Activated naive CD4-positive, alpha-beta T cell treated with anti-CD3 and anti-CD28 coated beads, Interleukin-2, amount 50 U/mL, for 24 hours (primary cell): Measurements from ENCODE around the gene CAPZA2.
A peak's percentile ranks its signal among the peaks of the same experiment; 100 is the strongest.
"Not testable (repeated sequence)": the region's sequence is repeated elsewhere in the genome, so short reads cannot be mapped to it uniquely, and the experiment has no call there.

ENCODE experiments used
- H3K27ac Mint-ChIP-seq: one replicate; pipeline ENCODE4 v1.8.0; 2021; ENCODE audit warnings: mild to moderate bottlenecking, mixed read lengths
- H3K27me3 Mint-ChIP-seq: one replicate; pipeline ENCODE4 v1.8.0; 2021; ENCODE audit warnings: mixed read lengths
- H3K36me3 Mint-ChIP-seq: one replicate; pipeline ENCODE4 v1.8.0; 2021; ENCODE audit warnings: mixed read lengths
- H3K4me1 Mint-ChIP-seq: one replicate; pipeline ENCODE4 v1.8.0; 2021; ENCODE audit warnings: mixed read lengths
- H3K4me3 Mint-ChIP-seq: one replicate; pipeline ENCODE4 v1.8.0; 2021; ENCODE audit warnings: mild to moderate bottlenecking, mixed read lengths
- H3K9me3 Mint-ChIP-seq: one replicate; pipeline ENCODE4 v1.8.0; 2021; ENCODE audit warnings: mixed read lengths

The CAPZA2 gene

DNA sequence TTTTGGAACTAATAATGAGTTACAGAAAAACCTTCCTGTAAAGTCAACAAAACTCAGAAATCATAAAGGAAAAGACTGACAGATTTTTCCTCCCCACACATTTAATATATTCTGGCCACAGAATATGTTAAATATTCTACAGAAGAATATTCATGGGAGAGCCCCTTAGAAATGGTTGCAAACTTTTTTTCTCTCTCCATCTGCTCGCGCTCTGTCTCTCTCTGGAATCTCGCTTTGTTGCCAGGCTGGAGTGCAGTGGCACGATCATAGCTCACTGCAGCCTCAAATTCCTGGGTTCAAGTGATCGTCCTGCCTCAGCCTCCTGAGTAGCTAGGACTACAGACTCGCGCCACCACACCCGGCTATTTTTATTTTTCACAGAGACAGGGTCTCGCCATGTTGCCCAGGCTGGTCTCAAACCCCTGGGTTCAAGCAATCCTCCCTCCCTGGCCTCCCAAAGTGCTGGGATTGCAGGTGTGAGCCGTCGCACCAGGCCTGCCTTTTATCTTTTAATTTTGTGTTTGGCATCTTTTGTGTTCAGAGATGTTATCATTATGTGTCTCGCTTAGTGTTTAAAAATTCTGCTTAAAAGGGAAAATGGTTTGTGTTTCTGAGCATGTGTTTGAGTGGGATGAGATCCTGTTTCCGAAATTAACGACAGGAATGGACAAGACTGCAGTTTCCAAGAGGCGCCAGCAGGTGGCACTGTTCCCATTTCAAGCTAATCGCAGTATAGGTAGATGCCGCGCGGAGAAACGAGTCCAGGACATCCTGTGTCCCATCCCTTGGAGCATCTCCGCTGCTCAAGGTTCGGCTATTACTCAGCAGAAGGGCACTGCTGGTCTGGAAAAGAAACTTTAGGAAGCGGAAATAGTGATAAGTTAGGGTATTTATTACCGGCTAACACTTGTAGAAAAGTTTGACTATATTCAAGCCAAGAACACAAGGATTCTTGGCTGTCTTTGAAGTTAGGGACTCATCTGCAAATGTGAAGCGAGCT is 67.8 kb downstream of the CAPZA2 start:
- no peak overlapping the region for H3K4me3 Mint-ChIP-seq
- H3K4me1 Mint-ChIP-seq, result peaks cover 5% of the 10 kb centered on the region
- H3K9me3 Mint-ChIP-seq, result no peaks in the 10 kb centered on the region
- peaks cover 1% of the 10 kb centered on the region for H3K27me3 Mint-ChIP-seq
- H3K36me3 Mint-ChIP-seq, result no peaks in the 10 kb centered on the region
- no peak overlapping the region for H3K27ac Mint-ChIP-seq

GRCh38 chr7:116932566-116932965 is 70.2 kb downstream of the CAPZA2 start:
- no peaks in the 10 kb centered on the region for H3K36me3 Mint-ChIP-seq
- H3K4me3 Mint-ChIP-seq, result no peak overlapping the region
- H3K4me1 Mint-ChIP-seq, result peaks cover 5% of the 10 kb centered on the region

GRCh38 chr7:116933465-116933864 is 71.1 kb downstream of the CAPZA2 start:
- Mint-ChIP-seq H3K36me3 (no peaks in the 10 kb centered on the region), H3K4me3 (no peak overlapping the region), H3K27ac (no peak overlapping the region), H3K27me3 (peaks cover 3% of the 10 kb centered on the region), H3K4me1 (peaks cover 5% of the 10 kb centered on the region), H3K9me3 (no peaks in the 10 kb centered on the region)

More at GRCh38 chr7:116932566-116932965, 70.2 kb downstream of the CAPZA2 start:
- Mint-ChIP-seq H3K9me3 (no peaks in the 10 kb centered on the region), H3K27ac (no peak overlapping the region), H3K27me3 (peaks cover 3% of the 10 kb centered on the region)

DNA sequence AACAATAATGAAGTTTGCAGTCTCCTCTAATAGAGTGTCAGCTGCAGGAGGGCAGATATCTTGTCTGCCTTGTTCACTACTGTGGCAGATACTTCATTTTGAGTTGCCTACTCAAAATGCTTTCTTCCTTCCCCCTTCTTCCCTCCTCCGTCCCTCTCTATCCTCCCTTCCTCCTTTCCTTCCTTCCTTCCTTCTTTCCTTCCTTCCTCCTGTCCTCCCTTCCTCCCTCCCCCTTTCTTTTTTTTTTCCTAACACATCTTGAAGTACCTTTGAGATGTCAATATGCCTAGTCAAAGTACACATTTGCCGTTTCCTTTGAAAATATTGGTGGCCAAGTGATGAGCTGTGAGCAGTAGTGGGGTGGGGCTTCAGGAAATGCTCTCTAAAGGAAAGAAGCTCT is 72.2 kb downstream of the CAPZA2 start:
- H3K27me3 Mint-ChIP-seq, result peaks cover 3% of the 10 kb centered on the region
- peaks cover 5% of the 10 kb centered on the region for H3K4me1 Mint-ChIP-seq
- H3K27ac Mint-ChIP-seq, result no peak overlapping the region
- no peaks in the 10 kb centered on the region for H3K9me3 Mint-ChIP-seq
- no peak overlapping the region for H3K4me3 Mint-ChIP-seq
- H3K36me3 Mint-ChIP-seq, result no peaks in the 10 kb centered on the region

DNA sequence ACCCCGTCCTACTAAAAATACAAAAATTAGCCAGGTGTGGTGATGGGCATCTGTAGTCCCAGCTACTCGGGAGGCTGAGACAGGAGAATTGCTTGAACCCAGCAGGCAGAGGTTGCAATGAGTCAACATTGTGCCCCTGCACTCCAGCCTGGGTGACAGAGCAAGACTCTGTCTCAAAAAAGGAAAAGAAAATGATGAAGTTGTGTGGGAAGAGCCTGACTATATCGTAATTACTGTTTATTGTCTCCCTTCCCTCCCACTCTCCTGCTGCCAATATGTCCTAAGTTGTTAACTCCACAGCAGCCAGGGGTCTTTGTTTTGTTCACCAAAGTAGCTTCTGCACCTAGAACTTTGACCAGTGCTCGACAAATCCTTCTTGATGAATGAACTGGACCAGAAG is 74.5 kb downstream of the CAPZA2 start:
- not testable (repeated sequence) for H3K9me3 Mint-ChIP-seq, H3K27me3 Mint-ChIP-seq, H3K4me1 Mint-ChIP-seq, H3K4me3 Mint-ChIP-seq, H3K27ac Mint-ChIP-seq, H3K36me3 Mint-ChIP-seq

- no peaks in the 10 kb centered on the region for H3K9me3 Mint-ChIP-seq
- H3K36me3 Mint-ChIP-seq, result no peaks in the 10 kb centered on the region
- peaks cover 1% of the 10 kb centered on the region for H3K27me3 Mint-ChIP-seq
- no peak overlapping the region for H3K27ac Mint-ChIP-seq
- no peak overlapping the region for H3K4me3 Mint-ChIP-seq
- no peaks in the 10 kb centered on the region for H3K4me1 Mint-ChIP-seq
Measured at GRCh38 chr7:116938678-116939077, 76.3 kb downstream of the CAPZA2 start.

- no peaks in the 10 kb centered on the region for H3K36me3 Mint-ChIP-seq
- no peaks in the 10 kb centered on the region for H3K4me1 Mint-ChIP-seq
- no peaks in the 10 kb centered on the region for H3K27me3 Mint-ChIP-seq
- no peaks in the 10 kb centered on the region for H3K9me3 Mint-ChIP-seq
- no peak overlapping the region for H3K27ac Mint-ChIP-seq
- H3K4me3 Mint-ChIP-seq, result no peak overlapping the region
Measured at GRCh38 chr7:116940689-116941370, 78.4 kb downstream of the CAPZA2 start.

DNA sequence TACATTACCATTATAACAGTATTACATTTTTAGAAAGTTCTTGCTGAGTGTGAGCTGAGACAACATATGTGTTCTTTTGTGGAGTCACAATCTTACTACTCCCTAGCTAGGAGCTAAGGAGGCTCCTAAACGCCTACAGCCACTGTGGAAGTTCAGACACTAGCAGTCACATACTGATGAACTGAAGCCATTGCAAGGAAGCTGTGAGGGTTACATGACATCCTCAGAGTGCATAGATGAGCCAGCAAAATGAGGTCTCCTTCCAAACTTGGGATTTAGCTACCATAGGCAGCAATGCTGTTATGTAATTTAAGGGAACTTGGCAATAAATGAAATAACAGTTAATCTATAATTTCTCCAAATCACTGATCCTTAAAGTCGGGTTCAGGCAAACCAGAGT is 80.1 kb downstream of the CAPZA2 start:
- no peaks in the 10 kb centered on the region for H3K36me3 Mint-ChIP-seq
- H3K9me3 Mint-ChIP-seq, result no peaks in the 10 kb centered on the region
- no peaks in the 10 kb centered on the region for H3K4me1 Mint-ChIP-seq
- H3K4me3 Mint-ChIP-seq, result no peak overlapping the region
- no peaks in the 10 kb centered on the region for H3K27me3 Mint-ChIP-seq
- no peak overlapping the region for H3K27ac Mint-ChIP-seq

DNA sequence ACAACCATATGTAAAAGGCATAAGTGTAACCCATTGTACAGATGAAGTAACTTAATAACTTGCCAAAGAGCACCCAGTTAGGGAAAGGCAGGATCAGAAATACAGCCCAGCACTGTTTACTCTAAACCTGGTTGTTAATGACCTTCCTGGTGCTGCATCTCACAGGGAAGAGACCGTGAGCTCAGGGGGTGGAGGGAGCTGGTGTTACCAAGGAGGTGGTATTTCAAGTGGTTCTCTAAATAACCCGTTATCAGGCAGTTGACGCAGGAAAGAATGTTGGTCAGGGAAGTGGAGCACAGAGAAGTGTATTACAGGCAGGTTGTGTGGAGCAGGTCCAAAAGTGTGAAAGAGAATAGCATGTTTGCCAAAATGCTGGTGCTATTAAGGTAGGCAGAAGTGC is 86.5 kb downstream of the CAPZA2 start:
- Mint-ChIP-seq H3K9me3 (no peaks in the 10 kb centered on the region), H3K27ac (no peak overlapping the region), H3K36me3 (no peaks in the 10 kb centered on the region), H3K4me1 (no peaks in the 10 kb centered on the region), H3K4me3 (no peak overlapping the region), H3K27me3 (no peaks in the 10 kb centered on the region)

GRCh38 chr7:116949941-116950801 is 87.8 kb downstream of the CAPZA2 start:
- no peaks in the 10 kb centered on the region for H3K9me3 Mint-ChIP-seq
- no peak overlapping the region for H3K27ac Mint-ChIP-seq
- H3K4me1 Mint-ChIP-seq, result peaks cover 10% of the 10 kb centered on the region
- H3K4me3 Mint-ChIP-seq, result no peak overlapping the region
- no peaks in the 10 kb centered on the region for H3K36me3 Mint-ChIP-seq
- no peaks in the 10 kb centered on the region for H3K27me3 Mint-ChIP-seq

- no peaks in the 10 kb centered on the region for H3K9me3 Mint-ChIP-seq
- H3K4me1 Mint-ChIP-seq, result peaks cover 18% of the 10 kb centered on the region
- H3K27ac Mint-ChIP-seq, result no peak overlapping the region
- H3K4me3 Mint-ChIP-seq, result no peak overlapping the region
- no peaks in the 10 kb centered on the region for H3K36me3 Mint-ChIP-seq
- H3K27me3 Mint-ChIP-seq, result no peaks in the 10 kb centered on the region
Measured at GRCh38 chr7:116950889-116951351, 88.5 kb downstream of the CAPZA2 start.

GRCh38 chr7:116951366-116952292 is 89.2 kb downstream of the CAPZA2 start:
- no peaks in the 10 kb centered on the region for H3K27me3 Mint-ChIP-seq
- no peaks in the 10 kb centered on the region for H3K36me3 Mint-ChIP-seq
- H3K4me1 Mint-ChIP-seq, result peaks cover 18% of the 10 kb centered on the region
- no peaks in the 10 kb centered on the region for H3K9me3 Mint-ChIP-seq
- H3K27ac Mint-ChIP-seq, result no peak overlapping the region
- no peak overlapping the region for H3K4me3 Mint-ChIP-seq

- Mint-ChIP-seq H3K27ac (peak overlapping the region; percentile 86), H3K27me3 (no peaks in the 10 kb centered on the region), H3K36me3 (no peaks in the 10 kb centered on the region), H3K4me3 (peak overlapping the region; percentile 80), H3K4me1 (peaks cover 18% of the 10 kb centered on the region), H3K9me3 (no peaks in the 10 kb centered on the region)
Measured at GRCh38 chr7:116952635-116953371, 90.4 kb downstream of the CAPZA2 start.

- Mint-ChIP-seq H3K27ac (peak within 1 kb of the TSS; percentile 86), H3K27me3 (no peaks in the 10 kb centered on the region), H3K36me3 (no peaks in the 10 kb centered on the region), H3K4me3 (peak within 1 kb of the TSS; percentile 94), H3K4me1 (peaks cover 18% of the 10 kb centered on the region), H3K9me3 (no peaks in the 10 kb centered on the region)
Measured at GRCh38 chr7:116953372-116953905, 91.1 kb downstream of the CAPZA2 start, which contains the start of gene ST7. Gene ST7, plus strand, starts transcription at chr7:116953501. Its CDS starts 40 bp downstream, at chr7:116953541.
